ENCODE data around the gene SUSD4. TPM values are rescaled to one million over a fixed set of nuclear protein-coding genes. Genes with fewer than 3 reads are reported as not detected.

SUSD4 gene
- total RNA-seq, 4 donors from 2014 or later, result 0.24 to 3.2 (median 0.90) TPM

DNA sequence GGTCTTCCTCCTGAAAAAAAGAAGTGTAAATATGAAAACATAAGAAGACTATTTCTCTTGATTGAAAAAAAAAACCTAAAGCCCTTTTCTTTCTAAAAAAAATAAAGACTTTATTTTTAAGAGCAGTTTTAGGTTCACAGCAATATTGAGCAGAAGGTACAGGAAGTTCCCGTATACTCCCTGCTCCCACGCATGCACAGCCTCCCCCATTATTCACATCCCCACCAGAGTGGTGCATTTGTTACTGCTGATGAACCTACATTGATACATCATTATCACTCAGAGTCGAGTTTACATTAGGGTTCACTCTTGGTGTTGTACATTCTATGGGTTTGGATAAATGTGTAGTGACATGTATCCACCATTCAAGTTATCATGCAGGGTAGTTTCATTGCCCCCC, 128.9 kb downstream of the SUSD4 start:
- no peak for ATAC-seq (ENCODE audit: low FRiP score)
- TF ChIP-seq, protein P1, sequence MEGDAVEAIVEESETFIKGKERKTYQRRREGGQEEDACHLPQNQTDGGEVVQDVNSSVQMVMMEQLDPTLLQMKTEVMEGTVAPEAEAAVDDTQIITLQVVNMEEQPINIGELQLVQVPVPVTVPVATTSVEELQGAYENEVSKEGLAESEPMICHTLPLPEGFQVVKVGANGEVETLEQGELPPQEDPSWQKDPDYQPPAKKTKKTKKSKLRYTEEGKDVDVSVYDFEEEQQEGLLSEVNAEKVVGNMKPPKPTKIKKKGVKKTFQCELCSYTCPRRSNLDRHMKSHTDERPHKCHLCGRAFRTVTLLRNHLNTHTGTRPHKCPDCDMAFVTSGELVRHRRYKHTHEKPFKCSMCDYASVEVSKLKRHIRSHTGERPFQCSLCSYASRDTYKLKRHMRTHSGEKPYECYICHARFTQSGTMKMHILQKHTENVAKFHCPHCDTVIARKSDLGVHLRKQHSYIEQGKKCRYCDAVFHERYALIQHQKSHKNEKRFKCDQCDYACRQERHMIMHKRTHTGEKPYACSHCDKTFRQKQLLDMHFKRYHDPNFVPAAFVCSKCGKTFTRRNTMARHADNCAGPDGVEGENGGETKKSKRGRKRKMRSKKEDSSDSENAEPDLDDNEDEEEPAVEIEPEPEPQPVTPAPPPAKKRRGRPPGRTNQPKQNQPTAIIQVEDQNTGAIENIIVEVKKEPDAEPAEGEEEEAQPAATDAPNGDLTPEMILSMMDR (IDR thresholded peaks at IDR 0.05), result no peak

GRCh38 chr1:223234534-223234933, 129.4 kb downstream of the SUSD4 start:
- TF ChIP-seq, protein P1 (IDR thresholded peaks at IDR 0.05), result no peak
- no peak for DNase-seq (ENCODE audit: low spot score)
- ATAC-seq (ENCODE audit: low FRiP score), result no peak

More for the DNA sequence above, 128.9 kb downstream of the SUSD4 start:
- no peak for DNase-seq (ENCODE audit: low spot score)

DNA sequence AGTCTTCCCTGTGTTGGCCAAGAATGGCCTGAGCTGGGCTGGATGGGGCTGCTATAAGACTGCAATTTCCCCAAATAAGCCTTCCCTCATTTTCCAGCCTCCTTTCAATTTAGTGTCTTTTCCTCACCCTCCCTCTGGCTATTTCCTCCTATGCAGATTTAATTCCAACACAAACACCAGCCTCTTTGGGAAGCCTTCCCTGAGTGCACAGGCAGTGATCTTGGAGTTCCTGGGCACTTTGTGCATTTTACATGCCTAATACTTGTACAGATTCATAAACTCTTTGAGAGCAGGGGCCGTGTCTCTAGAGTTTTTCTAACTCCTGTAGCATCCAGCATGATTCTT, 129.8 kb downstream of the SUSD4 start:
- DNase-seq (ENCODE audit: low spot score) (no peak), ATAC-seq (ENCODE audit: low FRiP score) (no peak)
- TF ChIP-seq, protein P1 (IDR thresholded peaks at IDR 0.05), result no peak

DNA sequence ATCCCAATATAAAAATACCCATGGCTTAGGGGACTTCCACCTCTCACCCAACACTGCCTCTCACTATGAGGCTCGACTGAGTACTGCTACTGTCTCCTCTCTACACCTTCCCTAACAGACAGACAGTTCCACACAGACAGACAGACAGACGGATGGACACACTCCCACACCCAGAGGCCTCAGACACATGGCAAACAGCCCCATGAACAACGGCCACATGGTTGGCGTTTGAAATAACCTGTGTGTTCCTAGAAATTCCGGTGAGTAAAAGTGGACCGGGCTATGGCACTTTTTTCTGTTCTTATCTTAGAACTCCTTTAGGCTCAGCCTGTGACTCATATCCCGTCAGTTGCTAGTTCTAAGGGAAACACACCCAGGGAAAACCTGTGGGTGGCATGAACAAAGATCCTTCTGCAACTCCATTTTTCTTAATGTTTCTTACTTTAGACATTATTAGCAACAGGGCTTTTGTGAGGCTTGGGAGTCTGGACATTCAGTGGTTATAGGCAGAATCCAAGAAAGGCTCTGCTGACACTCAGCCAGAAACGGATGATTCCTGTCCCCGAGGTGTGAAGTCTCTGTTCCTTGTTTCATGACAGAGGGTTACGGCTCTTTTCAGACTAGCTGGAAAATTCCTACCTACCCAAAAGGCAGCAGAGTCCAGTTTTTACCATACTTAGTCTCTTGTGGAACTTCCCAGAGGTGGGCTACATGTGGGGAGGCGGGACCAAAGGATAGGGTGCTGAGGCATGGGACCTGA, 130.4 kb downstream of the SUSD4 start:
- TF ChIP-seq, protein P1 (IDR thresholded peaks at IDR 0.05), result no peak
- ATAC-seq (ENCODE audit: low FRiP score), result peak; percentile 93

GRCh38 chr1:223233019-223233409, 131.0 kb downstream of the SUSD4 start:
- TF ChIP-seq, protein P1 (IDR thresholded peaks at IDR 0.05), result no peak
- ATAC-seq (ENCODE audit: low FRiP score) (no peak), DNase-seq (ENCODE audit: low spot score) (no peak)

More for the DNA sequence above, 130.4 kb downstream of the SUSD4 start:
- DNase-seq (ENCODE audit: low spot score), result no peak

DNA sequence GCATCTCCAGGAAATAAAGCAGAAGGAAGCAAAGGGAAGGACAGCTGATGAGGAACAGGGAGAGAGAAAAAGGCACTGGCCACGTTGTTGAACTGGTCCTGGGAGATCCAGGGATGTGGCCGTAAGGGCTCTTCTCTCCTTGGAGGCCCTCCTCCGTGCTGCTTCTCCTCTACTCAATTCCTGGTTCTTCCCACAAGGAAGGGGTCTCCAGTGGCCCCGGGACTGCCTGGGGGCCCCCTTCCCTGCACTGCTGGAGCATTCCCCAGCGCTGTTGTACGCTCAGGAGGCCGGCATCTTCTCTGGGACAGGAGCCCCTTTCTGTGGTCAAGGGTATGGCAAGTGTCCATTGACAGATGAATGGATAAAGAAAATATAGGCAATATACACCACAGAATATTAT, 132.4 kb downstream of the SUSD4 start:
- DNase-seq (ENCODE audit: low spot score), result no peak
- TF ChIP-seq, protein P1 (IDR thresholded peaks at IDR 0.05), result no peak
- ATAC-seq (ENCODE audit: low FRiP score), result no peak

- ATAC-seq (ENCODE audit: low FRiP score), result no peak
- DNase-seq (ENCODE audit: low spot score), result no peak
- TF ChIP-seq, protein P1 (IDR thresholded peaks at IDR 0.05), result no peak
Measured at GRCh38 chr1:223231011-223231572, 132.9 kb downstream of the SUSD4 start.

Measured in omental fat pad (tissue), 4 donors.